GM23338 (cell line): Measurements from ENCODE around the gene PTPRN2. TPM values are rescaled to one million over a fixed set of nuclear protein-coding genes. Genes with fewer than 3 reads are reported as not detected.
"Not testable (repeated sequence)": the region's sequence is repeated elsewhere in the genome, so short reads cannot be mapped to it uniquely, and the experiment has no call there.

Experiments used
- ATAC-seq: fragments of 200-7000 bp; cut with Tn5 transposase; 3 replicates; pipeline ENCODE4 v1.9.1; 2020
- DNase-seq: peaks from one replicate; pipeline ENCODE4 v3.0.0-alpha.2; 2015; ENCODE audit warnings: low spot score
- H2AFZ ChIP-seq: fragments of 200-600 bp; sonication (generic); 2 replicates; pipeline ENCODE4 v1.8.0; 2016; ENCODE audit warnings: antibody characterized with exemption, mild to moderate bottlenecking, moderate library complexity
- H3F3A ChIP-seq: fragments of 200-600 bp; sonication (generic); replicated peaks from 2 replicates; pipeline ENCODE4 v1.8.0; 2017; ENCODE audit warnings: antibody characterized with exemption, mixed run types, low read depth
- H3K27ac ChIP-seq: fragments of 200-600 bp; sonication (generic); 2 replicates; pipeline ENCODE4 v1.6.1; 2016; ENCODE audit warnings: low read depth
- H3K27me3 ChIP-seq: fragments of 200-600 bp; sonication (generic); 2 replicates; pipeline ENCODE4 v1.8.0; 2016; ENCODE audit warnings: mild to moderate bottlenecking, mixed run types, moderate library complexity; ENCODE audit not compliant: insufficient read depth
- H3K36me3 ChIP-seq: fragments of 200-600 bp; sonication (generic); 2 replicates; pipeline ENCODE4 v1.8.0; 2016; ENCODE audit warnings: mild to moderate bottlenecking; ENCODE audit not compliant: insufficient read depth
- H3K4me1 ChIP-seq: fragments of 200-600 bp; sonication (generic); 2 replicates; pipeline ENCODE4 v1.8.0; 2016; ENCODE audit warnings: mild to moderate bottlenecking, moderate library complexity; ENCODE audit not compliant: insufficient read depth
- H3K4me2 ChIP-seq: fragments of 200-600 bp; sonication (generic); 2 replicates; pipeline ENCODE4 v1.7.1; 2017; ENCODE audit warnings: mixed run types
- H3K4me3 ChIP-seq: fragments of 200-600 bp; sonication (generic); 2 replicates; pipeline ENCODE4 v1.6.1; 2016; ENCODE audit warnings: mixed run types
- H3K79me2 ChIP-seq: fragments of 200-600 bp; sonication (generic); replicated peaks from 2 replicates; pipeline ENCODE4 v1.8.0; 2017; ENCODE audit warnings: mild to moderate bottlenecking; ENCODE audit not compliant: insufficient read depth
- H3K9me2 ChIP-seq: fragments of 200-600 bp; sonication (generic); 2 replicates; pipeline ENCODE4 v1.8.0; 2017; ENCODE audit not compliant: insufficient read depth
- H4K20me1 ChIP-seq: fragments of 200-600 bp; sonication (generic); replicated peaks from 2 replicates; pipeline ENCODE4 v1.8.0; 2017; ENCODE audit warnings: mild to moderate bottlenecking; ENCODE audit not compliant: insufficient read depth
- H3K27ac Mint-ChIP-seq: 2 replicates; pipeline ENCODE4 v1.8.0; 2020; ENCODE audit warnings: inconsistent platforms, mild to moderate bottlenecking, moderate library complexity, mixed read lengths
- H3K27me3 Mint-ChIP-seq: 3 replicates; pipeline ENCODE4 v1.8.0; 2022; ENCODE audit warnings: low read depth, mild to moderate bottlenecking, moderate library complexity, mixed read lengths, inconsistent platforms; ENCODE audit not compliant: insufficient read depth, poor library complexity
- H3K36me3 Mint-ChIP-seq: 3 replicates; pipeline ENCODE4 v1.8.0; 2021; ENCODE audit warnings: low read depth, mild to moderate bottlenecking, inconsistent platforms, moderate library complexity, mixed read lengths
- H3K4me1 Mint-ChIP-seq: 3 replicates; pipeline ENCODE4 v1.8.0; 2020; ENCODE audit warnings: mild to moderate bottlenecking, inconsistent platforms, mixed read lengths
- H3K4me3 Mint-ChIP-seq: 3 replicates; pipeline ENCODE4 v1.8.0; 2021; ENCODE audit warnings: moderate library complexity, mild to moderate bottlenecking, inconsistent platforms, mixed read lengths
- H3K9me3 Mint-ChIP-seq: 3 replicates; pipeline ENCODE4 v1.8.0; 2020; ENCODE audit warnings: moderate library complexity, mild to moderate bottlenecking, inconsistent platforms, mixed read lengths
- CREB1 ChIP-seq: fragments of 250-450 bp; sonication (Bioruptor Pico); IDR thresholded peaks from 2 replicates; pipeline ENCODE4 v1.5.0; 2020; ENCODE audit warnings: low read depth, mild to moderate bottlenecking, moderate library complexity
- CTCF ChIP-seq, 2 experiments: fragments of 200-600 bp in 1 of 2; sonication (generic) in 1 of 2; conservative IDR thresholded peaks; 2 replicates each; pipeline versions ENCODE4 v1.5.1 to v1.6.1; 2016 to 2017; ENCODE audit warnings: antibody characterized with exemption in 2 of 2, low read depth in 2 of 2, mild to moderate bottlenecking in 2 of 2, moderate library complexity in 1 of 2
- JUNB ChIP-seq: IDR thresholded peaks from one replicate; pipeline ENCODE4 v1.6.1; 2016; ENCODE audit warnings: antibody characterized with exemption; ENCODE audit not compliant: unreplicated experiment
- NANOG ChIP-seq: IDR thresholded peaks from 2 replicates; pipeline ENCODE4 v1.6.1; 2016; ENCODE audit warnings: antibody characterized with exemption, borderline replicate concordance
- POLR2AphosphoS5 ChIP-seq: IDR thresholded peaks from 2 replicates; pipeline ENCODE4 v1.6.1; 2016; ENCODE audit warnings: antibody characterized with exemption, low read depth
- STAT1 ChIP-seq: IDR thresholded peaks from one replicate; pipeline ENCODE4 v1.6.1; 2016; ENCODE audit warnings: antibody characterized with exemption; ENCODE audit not compliant: unreplicated experiment
- ZNF114 ChIP-seq: fragments of 250-450 bp; sonication (Bioruptor Pico); IDR thresholded peaks from 2 replicates; pipeline ENCODE4 v1.5.0; 2020; ENCODE audit warnings: mild to moderate bottlenecking, moderate library complexity
- ZNF462 ChIP-seq: fragments of 250-450 bp; sonication (Bioruptor Pico); IDR thresholded peaks from 2 replicates; pipeline ENCODE4 v1.5.0; 2020; ENCODE audit warnings: mild to moderate bottlenecking, moderate library complexity
- polyA plus RNA-seq: library from polyadenylated mRNA; unstranded; fragments of >200 nt; fragmentation: Nextera tagmentation; extraction: Ambion mirVana; gene quantifications from 2 replicates; pipeline ENCODE4 v1.2.1, GENCODE V29; 2016
- total RNA-seq: library from RNA; depleted of rRNA; stranded (reverse); fragments of >200 nt; shearing (Covaris generic); gene quantifications from 2 replicates; pipeline ENCODE4 v1.2.3, GENCODE V29; 2014

Gene PTPRN2
- total and polyA plus RNA-seq, 2 experiments from 2014 or later, result 0.87 to 4.0 TPM

- Mint-ChIP-seq H3K4me1 (no peaks in the 10 kb centered on the region), H3K36me3 (peaks cover 73% of the 10 kb centered on the region), H3K9me3 (peaks cover 98% of the 10 kb centered on the region), H3K4me3 (no peak overlapping the region), H3K27me3 (peaks cover 21% of the 10 kb centered on the region), H3K27ac (no peak overlapping the region)
- Histone ChIP-seq H3K4me3 (no peak overlapping the region), H3K4me2 (no peak overlapping the region), H3K4me1 (no peaks in the 10 kb centered on the region), H3K79me2 (no peaks in the 10 kb centered on the region), H3F3A (no peaks in the 10 kb centered on the region), H3K36me3 (no peaks in the 10 kb centered on the region; the same call in 1 of the 2 replicates), H4K20me1 (no peaks in the 10 kb centered on the region), H3K27ac (no peak overlapping the region), H3K9me2 (no peaks in the 10 kb centered on the region), H3K27me3 (peaks cover 68% of the 10 kb centered on the region), H2AFZ (no peak overlapping the region)
- TF ChIP-seq JUNB (no peak), ZNF114 (no peak), NANOG (no peak), CTCF (conservative IDR thresholded peaks at IDR 0.05; ENCODE audit: low read depth in 2 of 2) (no peak), CREB1 (CRISPR knock-in tag) (no peak), POLR2AphosphoS5 (no peak), ZNF462 (CRISPR knock-in tag) (no peak), STAT1 (no peak)
- DNase-seq (no peak), ATAC-seq (no peak)
Measured at GRCh38 chr7:157593541-157593940, 994.1 kb downstream of the PTPRN2 start.

DNA sequence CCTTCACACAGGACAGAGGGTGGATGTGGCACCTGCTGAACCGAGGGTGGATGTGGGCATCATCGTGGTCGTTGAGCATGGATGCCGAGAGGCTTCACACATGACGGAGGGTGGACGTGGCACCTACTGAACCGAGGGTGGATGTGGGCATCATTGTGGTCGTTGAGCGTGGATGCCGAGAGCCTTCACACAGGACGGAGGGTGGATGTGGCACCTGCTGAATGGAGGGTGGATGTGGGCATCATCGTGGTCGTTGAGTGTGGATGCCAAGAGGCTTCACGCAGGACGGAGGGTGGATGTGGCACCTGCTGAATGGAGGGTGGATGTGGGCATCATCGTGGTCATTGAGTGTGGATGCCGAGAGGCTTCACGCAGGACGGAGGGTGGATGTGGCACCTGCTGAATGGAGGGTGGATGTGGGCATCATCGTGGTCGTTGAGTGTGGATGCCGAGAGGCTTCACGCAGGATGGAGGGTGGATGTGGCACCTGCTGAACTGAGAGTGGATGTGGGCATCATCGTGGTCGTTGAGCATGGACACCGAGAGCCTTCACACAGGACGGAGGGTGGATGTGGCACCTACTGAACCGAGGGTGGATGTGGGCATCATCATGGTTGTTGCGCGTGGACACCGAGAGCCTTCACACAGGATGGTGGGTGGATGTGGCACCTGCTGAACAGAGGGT, 994.8 kb downstream of the PTPRN2 start:
- not testable (repeated sequence) for ATAC-seq, H2AFZ ChIP-seq, H3K9me2 ChIP-seq, H3K4me1 ChIP-seq, H3K4me1 Mint-ChIP-seq, H3K79me2 ChIP-seq, H3K36me3 ChIP-seq, H3K4me2 ChIP-seq, H3K27ac ChIP-seq, DNase-seq, H3K4me3 Mint-ChIP-seq, H3K4me3 ChIP-seq, H4K20me1 ChIP-seq, H3K27ac Mint-ChIP-seq, H3F3A ChIP-seq
- Mint-ChIP-seq H3K9me3 (peaks cover 97% of the 10 kb centered on the region), H3K27me3 (peaks cover 21% of the 10 kb centered on the region), H3K36me3 (peaks cover 70% of the 10 kb centered on the region)
- H3K27me3 ChIP-seq, result peaks cover 67% of the 10 kb centered on the region
